MM.1S (cell line): ENCODE measurements around the gene CDC6.

Experiments
- CTCF ChIP-seq: fragments of 300-600 bp; sonication (generic); IDR thresholded peaks from 2 replicates; pipeline ENCODE4 v1.5.1; 2016; ENCODE audit warnings: antibody characterized with exemption, low read length, mixed read lengths
- EZH2 ChIP-seq: fragments of 300-600 bp; sonication (generic); optimal IDR thresholded peaks from 2 replicates; pipeline ENCODE3; 2017; ENCODE audit warnings: low read depth, mild to moderate bottlenecking, antibody characterized with exemption, low read length, mixed read lengths

DNA sequence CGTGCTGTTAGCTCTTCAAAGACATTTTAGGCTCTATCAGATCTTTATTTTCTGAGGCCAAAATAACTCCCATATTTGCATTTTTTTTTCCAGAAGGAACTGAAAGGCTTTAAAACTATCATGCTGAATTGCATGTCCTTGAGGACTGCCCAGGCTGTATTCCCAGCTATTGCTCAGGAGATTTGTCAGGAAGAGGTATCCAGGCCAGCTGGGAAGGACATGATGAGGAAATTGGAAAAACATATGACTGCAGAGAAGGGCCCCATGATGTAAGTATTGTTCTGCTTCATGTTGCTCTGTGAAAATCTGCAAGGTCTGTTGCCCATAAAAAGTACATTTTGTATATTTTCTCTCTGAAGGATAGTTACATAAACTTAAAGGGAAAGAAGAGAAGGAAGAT, 5.7 kb downstream of the CDC6 start:
- no peak for TF ChIP-seq CTCF
- no peak for TF ChIP-seq EZH2
